NCI-H526 treated with DMSO at 0.1 percent for 48 hours (cell line): ENCODE results near the gene MSH5.

Experiments used
- DNase-seq: peaks from one replicate; lab custom pipeline; 2025; lab: John Stamatoyannopoulos, UW

Gene MSH5

DNA sequence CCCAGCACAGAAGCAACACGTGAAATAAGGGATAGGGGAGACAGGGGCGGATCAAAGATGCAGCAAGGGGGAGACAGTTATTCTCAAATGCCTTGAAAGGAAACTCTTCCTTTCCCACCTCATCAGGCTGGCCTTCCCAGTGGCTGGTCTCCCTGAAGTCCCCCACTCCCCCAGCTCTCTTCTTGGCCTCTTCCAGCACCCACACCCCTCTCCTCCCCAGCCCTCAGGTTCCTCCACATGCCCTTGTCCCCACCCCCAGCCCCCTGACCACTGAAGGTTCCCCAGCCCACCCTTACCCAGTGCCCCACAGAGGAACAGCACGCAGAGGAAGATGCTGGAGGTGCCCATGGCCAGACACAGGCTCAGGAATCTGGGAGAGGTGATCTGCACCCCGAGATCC is 26.3 kb upstream of the MSH5 start:
- no peak for DNase-seq

DNA sequence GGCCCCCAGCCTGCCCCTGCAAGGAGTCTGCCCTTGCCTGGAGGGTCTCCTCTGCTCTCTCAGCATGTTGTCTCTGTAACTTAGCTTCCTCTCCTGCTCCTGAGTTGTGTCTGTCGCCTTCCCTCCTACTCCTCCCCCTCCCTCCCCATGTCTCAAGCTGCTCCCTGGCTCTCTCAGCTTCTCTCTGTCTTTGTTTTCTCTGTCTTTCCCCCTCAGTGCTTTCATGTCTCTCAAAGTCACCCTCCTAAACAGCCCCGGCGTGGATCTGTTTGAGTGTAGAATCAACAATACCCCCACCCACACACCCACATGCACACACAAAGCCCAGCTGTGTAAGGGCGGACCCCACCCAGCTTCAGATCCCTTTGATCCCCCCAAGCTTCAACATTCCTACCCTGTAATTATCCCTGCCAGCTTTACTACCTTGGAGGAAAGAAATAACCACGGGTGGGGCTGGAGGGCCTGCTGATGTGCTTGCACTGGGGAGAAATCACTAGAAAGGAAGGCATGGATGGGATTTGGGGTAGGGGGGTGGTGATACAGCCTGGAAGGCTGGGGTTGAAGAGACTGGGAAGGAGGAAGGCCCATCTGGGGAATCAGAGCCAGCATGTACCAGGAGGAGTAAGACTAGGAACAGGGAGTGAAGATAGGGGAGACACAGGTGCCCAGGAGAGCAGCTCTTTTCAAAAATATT is 25.7 kb upstream of the MSH5 start:
- no peak for DNase-seq

DNA sequence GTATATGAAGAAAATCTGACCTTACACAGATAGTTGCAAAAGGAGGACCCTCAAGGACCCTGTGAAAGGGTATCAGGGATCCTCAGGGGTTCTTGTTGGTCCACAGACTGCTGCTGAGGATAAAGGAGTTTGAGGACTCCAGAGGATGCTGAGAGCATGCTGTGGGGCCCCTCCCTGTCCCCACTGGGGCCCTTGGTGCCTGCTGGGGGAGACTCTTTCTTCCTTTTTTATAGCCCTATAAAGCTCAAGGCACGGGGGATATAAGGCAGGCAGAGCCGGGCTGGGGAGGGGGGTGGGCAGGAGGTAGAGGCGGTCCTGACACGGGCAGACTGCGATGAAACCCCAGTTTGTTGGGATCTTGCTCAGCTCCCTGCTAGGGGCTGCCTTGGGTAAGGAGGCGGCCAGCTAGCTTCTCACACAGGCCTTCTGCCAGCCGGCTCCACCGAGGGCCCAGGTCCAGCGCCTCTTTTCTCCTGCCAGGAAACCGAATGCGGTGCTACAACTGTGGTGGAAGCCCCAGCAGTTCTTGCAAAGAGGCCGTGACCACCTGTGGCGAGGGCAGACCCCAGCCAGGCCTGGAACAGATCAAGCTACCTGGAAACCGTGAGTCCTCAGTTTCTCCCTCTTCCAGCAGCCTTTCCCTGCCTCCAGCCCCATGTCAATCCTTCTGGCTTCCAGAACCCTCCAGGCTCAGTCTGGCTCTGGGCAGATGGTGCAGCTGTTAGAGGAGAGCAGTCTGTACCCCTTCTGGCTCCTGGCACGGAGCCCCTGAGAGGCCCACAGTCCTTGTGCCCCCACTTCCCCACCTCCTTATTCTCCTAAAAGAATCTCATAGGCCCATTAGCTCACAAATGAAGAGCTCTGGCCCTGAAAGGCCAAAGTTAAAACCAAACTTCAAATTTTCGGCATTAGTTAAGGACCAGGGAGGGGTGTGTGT is 24.5 kb upstream of the MSH5 start, which contains the start of gene LY6G6D:
LY6G6D (plus strand) TSS at position 327 of the 937 bp plus-strand sequence; CDS start at position 335, 8 bp downstream.
- no peak for DNase-seq

DNA sequence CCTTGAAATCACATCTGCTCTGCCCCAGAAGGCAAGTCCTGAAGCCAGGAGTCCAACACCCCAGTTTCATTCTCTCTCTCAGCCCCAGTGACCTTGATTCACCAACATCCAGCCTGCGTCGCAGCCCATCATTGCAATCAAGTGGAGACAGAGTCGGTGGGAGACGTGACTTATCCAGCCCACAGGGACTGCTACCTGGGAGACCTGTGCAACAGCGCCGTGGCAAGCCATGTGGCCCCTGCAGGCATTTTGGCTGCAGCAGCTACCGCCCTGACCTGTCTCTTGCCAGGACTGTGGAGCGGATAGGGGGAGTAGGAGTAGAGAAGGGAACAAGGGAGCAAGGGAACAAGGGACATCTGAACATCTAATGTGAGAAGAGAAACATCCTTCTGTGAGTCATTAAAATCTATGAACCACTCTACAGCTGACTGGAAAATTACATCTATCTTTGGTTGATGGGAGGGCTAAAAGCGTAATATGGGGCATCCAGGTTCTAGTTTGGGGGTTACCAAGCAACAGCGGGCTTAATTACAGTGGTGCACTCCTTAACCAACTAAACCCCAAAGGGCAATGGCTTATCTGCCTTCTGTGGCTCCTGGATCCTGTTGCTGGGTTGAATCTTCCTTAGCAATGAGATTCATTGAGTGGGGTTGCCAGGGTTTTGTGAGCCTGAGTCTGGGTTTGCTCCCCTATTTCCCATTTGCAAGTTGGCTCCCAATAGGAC is 22.1 kb upstream of the MSH5 start:
- no peak for DNase-seq

DNA sequence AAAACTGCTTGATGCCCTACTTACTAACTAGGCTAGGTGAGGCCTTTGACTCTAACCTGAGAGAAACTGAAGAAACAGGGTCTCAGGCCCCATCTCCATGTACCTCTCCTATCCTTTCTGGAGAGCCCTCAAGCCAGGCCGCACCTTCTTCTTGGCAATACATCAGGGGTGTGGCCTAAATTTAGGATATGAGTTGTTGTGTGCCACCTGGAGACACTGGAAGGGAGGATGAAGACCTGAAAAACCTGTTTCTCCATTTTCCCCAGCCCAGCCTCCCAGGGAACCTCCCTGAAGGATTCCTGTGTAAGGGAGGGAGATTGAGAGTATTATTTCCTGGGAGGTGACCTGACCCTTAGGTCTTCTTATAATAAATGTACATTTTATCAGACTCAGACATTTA is 21.5 kb upstream of the MSH5 start:
- peak; percentile 21 for DNase-seq

DNA sequence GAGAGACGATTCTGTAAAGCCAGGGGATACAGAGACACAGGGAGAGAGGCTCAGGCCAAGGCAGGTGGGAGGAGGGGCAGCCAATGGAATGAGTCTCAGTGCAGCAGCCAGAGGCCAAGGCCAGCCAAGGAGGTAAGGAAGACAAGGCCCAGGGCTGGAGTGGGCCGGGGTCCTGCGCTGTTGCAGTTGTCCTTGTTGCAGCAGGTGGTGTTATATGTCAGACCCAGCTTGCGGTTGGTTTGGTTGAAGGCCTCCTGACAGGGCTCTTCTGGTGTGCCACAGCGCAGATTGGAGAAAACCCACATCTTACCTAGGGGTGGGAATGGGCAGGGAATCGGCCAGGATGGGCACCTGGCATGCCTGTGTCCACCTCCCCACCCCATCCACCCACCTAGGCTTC is 20.8 kb upstream of the MSH5 start:
- DNase-seq, result no peak

DNA sequence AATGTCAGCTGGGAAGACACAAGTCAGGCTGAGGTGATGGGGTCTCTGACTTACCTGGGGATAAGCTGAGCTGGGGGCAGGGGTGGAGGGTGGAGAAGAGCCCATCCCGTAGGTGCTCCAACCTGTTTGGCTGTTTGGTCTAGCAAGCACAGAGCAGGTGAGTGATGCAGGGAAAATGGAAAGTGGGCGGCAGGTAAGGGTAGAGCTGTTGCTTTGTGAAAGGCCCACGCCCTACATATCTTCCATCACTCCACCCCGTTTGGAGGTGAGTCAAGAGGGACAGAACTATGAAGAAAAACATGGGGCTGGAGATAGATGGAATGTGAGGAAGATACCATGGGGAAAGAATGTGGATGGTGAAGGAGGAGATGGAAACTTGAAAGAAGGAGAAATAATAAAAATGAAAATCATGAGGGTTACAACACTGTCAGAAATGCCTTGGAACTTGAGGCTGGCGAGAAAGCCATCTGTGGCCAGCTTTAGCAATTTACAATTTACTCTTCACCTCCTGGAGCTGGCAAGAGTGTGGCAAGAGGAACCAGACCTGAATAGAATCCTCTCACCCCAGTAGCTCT is 19.5 kb upstream of the MSH5 start:
- DNase-seq, result no peak

DNA sequence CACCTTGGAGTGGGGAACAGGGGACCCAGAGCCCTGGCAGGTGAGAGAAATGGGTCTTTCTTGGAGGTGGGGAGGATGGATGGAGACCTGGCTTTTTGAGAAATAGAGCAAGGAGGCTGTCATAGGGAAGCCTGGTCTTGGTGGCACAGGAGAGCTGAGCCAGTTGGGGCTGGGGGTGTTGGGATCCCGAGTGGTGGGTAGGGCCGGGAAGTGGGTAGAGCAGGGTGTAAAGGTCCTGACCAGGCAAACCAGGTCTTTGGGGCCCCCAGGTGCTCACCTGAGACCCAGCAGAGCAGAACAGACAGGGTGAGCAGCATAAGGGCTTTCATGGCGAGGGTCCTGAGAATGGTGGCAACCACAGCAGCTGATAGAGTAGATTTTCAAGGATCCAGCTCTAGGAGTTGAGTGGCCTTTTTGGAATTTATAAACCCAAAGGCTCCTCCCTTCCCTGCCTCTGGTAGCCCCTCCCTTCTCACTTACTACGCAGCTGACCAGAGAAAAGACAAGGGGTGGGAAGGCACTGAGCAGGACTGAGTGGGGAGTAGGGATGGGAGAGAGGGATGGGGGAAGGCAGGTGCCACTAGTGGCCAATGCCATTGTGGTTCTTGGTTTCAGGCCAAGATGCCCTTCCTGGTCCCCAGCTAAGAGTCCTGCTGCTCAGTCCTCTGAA is 18.3 kb upstream of the MSH5 start, which contains the start of gene LY6G6C:
LY6G6C (minus strand) TSS at position 396 of the 670 bp plus-strand sequence; CDS start at position 329, 67 bp downstream.
- DNase-seq, result no peak

DNA sequence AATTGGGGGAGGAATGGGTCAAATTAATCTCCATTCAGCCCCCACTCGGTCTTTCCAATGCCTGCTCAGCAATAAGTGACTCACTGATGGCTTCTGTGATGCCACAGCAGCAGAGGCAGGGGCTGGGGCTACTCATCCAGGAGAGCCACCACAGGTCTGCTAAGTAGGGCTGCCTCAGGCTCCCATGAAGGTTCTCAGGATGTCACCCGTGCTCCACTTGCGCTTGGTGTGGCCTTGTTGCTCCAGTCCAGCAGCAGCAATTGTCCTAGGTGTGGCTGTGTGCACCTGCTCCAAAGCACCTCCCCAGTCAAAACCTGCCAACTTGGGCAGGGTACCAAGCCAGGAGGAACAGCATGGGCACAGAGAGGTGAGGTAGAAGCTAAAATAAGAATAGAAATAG is 17.6 kb upstream of the MSH5 start:
- no peak for DNase-seq

DNA sequence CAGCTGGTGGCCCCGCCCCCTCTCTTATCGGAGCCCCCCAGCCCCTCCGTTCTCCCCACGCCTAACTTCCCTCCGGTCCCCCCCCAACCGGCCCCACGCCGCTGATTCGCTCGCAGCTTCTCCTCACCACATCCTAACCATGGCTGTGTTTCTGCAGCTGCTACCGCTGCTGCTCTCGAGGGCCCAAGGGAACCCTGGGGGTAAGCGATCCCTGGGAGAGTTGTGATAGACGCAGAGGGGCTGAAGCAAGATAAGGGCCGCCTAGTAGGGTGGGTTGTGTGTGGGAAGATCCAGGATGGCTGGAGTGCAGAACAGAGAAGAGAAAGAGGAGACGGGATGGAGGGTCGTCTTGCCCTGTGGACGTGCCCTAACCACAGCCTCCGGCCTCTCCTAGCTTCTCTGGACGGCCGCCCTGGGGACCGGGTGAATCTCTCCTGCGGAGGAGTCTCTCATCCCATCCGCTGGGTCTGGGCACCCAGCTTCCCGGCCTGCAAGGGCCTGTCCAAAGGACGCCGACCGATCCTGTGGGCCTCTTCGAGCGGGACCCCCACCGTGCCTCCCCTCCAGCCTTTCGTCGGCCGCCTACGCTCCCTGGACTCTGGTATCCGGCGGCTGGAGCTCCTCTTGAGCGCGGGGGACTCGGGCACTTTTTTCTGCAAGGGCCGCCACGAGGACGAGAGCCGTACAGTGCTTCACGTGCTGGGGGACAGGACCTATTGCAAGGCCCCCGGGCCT is 16.4 kb upstream of the MSH5 start, which contains the start of gene MPIG6B:
MPIG6B (plus strand) TSS at position 129 of the 735 bp plus-strand sequence; CDS start at position 140, 11 bp downstream.
- no peak for DNase-seq

DNA sequence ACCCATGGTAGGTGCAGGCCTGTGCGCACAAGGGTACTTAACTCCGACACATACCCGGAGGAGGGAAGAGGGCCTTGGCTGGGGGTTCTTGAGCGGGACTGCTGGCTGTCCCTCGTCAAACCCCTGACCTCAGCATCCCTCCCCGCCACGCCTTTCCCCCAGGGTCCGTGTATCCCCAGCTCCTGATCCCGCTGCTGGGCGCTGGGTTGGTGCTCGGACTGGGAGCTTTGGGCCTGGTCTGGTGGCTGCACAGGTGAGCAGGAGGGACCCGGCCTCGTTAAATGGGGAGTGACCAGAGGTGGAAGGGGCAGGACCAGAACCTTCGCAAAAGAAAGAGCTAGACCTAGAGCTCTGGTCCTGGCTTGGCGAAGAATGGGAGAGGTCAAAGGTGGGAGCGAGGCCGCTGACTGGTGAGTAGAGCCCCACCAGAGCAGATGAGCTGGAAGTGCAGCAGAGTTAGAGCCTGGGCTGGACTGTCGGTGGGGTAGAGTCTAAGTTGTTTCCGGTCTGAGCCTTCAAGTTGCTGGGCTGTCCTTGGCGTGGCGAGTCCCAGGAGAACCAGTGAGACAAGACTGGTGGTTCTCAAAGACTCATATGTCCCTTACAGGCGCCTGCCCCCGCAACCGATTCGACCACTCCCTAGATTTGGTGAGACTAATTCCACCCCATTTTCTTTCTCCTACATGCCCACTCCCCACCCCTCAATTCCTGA is 15.7 kb upstream of the MSH5 start:
- no peak for DNase-seq

DNA sequence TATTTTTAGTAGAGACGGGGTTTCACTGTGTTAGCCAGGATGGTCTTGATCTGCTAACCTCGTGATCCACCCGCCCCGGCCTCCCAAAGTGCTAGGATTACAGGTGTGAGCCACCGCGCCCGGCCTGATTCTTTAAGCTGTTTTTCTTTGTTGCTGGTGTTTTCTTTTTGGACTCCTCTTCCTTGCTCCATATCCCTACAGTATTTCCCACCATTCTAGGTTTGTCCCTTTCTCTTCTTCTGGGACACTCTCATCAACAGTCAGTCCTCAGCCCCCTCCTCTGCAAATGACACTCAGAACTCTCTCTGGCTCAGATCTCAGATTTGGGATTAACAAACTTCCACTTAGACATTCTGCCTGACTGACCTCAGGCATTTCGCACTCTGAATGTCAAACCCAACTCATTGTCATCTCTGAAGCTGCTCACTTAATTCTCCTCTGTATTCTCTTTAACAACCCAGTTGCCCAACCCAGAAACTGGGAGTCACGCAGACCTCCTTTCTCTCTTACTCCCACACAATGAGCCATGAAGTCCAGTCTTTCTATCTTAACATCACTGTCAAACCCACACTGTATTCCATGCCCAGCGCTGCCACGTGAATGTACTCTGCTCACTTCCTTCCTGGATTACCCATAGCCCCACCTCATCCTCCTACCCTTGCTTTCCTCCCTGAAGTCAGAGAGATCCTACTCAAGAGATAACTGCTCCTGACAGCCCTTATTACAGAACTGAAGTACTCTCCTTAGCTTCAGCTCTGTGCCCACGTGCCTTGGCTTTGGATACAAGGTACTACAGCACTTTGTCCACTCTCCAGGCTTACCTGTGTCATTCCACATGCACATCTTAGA is 14.1 kb upstream of the MSH5 start:
- no peak for DNase-seq

DNA sequence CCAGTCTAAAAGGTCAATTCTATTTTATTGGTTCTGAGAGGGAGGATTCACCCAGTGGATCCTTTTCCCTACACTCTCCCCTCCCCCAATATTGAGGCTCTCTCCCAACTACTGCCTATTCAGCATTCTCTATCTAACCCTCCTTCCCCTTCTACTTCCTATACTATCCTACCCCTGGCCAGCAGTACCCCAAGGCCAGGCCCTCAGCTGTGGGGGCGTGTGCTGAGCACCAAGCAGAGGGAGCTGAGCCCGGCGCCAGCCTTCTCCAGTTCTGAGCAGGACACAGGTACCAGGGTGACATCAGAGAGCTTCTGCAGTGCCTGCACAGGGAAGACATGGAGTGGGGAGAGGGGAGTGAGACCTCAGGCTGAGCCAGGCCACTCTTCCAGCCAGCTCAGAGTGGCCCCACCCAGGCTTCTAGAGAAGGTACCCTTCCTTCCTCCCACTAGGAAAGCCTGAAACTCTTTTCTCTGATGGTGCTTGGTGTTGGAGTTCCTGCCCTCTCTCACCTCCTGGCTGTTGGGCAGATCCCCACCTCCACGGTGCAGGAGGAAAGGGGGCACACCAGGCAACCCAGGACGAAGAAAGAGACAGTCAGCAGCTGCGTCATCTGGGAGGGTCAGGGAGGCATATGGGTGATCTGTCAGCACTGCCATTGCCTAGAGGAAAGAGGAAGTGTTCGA is 12.6 kb upstream of the MSH5 start:
- no peak for DNase-seq

DNA sequence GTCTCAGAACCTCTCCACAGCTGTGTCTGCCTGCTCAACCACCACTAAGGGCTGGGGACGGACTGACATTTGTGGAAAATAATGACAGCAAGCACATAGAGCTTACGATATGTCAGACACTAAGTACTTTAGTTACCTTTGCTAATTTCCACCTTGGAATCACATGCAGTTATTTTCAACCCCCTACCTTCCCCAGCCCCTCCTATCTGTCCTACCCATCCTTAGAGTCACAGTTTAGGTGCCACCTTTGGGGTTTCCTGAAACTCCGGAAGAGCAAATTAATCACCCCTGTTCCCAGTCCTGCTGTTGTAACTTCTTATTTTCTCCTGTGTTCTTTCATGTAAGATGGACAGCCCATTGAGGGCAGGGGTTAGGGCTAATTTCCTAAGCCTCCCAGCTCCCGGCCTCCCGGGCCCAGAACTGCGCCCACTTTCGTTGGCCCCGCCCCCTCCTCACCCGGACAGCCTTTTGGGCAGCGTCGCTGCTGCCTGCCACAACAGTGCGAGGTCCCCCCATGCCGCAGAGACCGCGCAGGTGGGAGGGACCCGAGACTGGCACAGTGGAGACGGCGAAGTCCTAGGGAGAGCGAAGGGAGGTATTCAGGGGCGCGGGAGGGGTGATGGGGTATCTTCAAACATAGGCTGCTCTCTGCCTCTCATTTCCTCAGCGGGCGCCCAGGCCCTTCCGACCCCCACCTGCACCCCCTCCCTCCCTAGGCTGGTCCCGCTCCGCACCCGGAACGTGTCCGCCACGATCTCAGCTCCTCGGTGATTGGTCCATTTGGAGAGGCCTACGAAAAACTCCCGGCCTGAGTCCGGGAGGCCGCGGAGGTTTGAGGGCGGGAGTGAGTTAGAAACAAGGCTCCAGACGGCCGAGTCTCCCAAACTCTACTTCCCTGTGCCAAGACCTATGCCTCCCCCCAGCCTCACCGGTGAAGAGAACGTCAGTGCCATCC is 11.8 kb upstream of the MSH5 start:
- DNase-seq, result no peak

DNA sequence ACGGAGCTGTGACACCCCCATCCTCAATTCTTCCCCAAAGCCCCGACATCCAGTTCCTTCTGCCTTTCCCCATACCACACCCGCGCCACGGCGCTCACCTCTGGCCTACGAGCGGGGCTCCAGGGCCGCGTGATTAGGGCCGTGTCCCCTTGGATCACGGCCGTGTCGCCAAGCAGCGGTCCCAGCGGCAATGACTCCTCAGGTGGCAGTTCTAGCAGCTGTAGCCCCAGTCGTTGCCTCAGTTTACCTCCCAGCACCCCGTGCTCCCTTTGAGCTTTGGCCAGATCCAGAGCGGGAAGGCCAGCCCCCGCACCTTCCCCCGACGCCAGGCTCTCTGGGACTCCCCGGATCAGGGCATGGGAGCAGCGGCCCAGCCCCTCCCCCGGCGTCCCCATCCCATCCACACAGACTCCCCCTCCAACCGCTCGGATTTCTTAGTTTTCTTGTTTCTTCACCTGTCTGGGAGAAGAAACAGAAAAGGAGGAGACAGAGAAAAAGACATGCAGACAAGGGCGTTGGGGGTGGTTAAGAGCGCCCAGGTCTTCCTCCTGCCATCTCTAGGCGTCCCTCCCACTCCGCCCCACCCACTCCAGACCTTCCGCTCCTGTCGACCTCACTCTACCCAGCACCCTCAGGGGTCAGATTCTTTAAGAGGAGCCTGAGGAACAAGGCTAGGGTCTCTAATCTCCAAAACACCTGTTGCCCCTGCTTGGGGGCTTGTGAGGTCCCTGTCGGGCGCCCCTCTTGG is 10.9 kb upstream of the MSH5 start, which contains the start of gene DDAH2:
DDAH2 (minus strand) TSS at position 533 of the 748 bp plus-strand sequence; CDS start at position 395, 138 bp downstream.
- DNase-seq, result no peak

DNA sequence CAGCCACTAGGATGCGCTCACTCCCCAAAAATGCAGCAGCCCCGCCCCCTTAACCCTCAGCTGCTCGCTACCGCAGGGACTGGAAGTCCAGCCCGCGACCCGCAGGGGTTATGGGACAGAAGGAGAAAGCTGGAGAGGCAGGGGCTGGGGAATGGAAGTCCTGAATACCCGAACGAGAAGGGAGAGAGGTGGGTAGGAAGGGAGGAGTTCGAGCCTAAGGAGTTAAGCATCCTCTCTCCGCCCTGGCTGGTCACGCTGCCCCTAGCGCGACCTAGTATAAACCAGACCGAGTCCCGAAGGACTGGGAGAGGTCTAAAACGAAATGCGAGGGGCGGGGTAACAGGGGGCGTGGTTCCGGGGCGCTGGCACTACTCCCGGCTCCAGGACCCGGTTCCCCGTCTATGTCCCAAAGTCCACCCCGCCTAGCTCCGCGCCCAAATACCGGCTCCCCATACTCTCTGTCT is 10.3 kb upstream of the MSH5 start:
- DNase-seq, result peak; percentile 69
